H9 (cell line): ENCODE data around the gene STRIT1. TPM values are rescaled to one million over a fixed set of nuclear protein-coding genes. Genes with fewer than 3 reads are reported as not detected.

ENCODE experiments used
- DNase-seq: peaks from one replicate; pipeline ENCODE4 v3.0.0-alpha.2; 2017
- H2AFZ ChIP-seq: one replicate; pipeline ENCODE4 v1.6.1; 2013; ENCODE audit warnings: mild to moderate bottlenecking, low read length, control low read depth, moderate library complexity
- H2AK5ac ChIP-seq: 2 replicates; pipeline ENCODE4 v1.6.1; 2013; ENCODE audit warnings: low read length, control low read depth, mixed read lengths; ENCODE audit not compliant: insufficient read length
- H2BK120ac ChIP-seq: one replicate; pipeline ENCODE4 v1.6.1; 2013; ENCODE audit warnings: low read depth, mild to moderate bottlenecking, low read length, control low read depth, inconsistent platforms; ENCODE audit not compliant: poor library complexity, severe bottlenecking
- H2BK12ac ChIP-seq: 2 replicates; pipeline ENCODE4 v1.6.1; 2013; ENCODE audit warnings: low read length, control low read depth, mixed read lengths, low read depth; ENCODE audit not compliant: insufficient read length
- H2BK15ac ChIP-seq: 2 replicates; pipeline ENCODE4 v1.6.1; 2013; ENCODE audit warnings: low read depth, low read length, control low read depth
- H2BK20ac ChIP-seq: one replicate; pipeline ENCODE4 v1.6.1; 2013; ENCODE audit warnings: low read depth, mild to moderate bottlenecking, low read length, control low read depth, inconsistent platforms; ENCODE audit not compliant: poor library complexity, severe bottlenecking
- H2BK5ac ChIP-seq: 2 replicates; pipeline ENCODE4 v1.6.1; 2013; ENCODE audit warnings: low read length, control low read depth, mixed read lengths; ENCODE audit not compliant: insufficient read length
- H3K14ac ChIP-seq: 2 replicates; pipeline ENCODE4 v1.6.1; 2013; ENCODE audit warnings: low read length, control low read depth; ENCODE audit not compliant: insufficient read depth
- H3K18ac ChIP-seq: 2 replicates; pipeline ENCODE4 v1.6.1; 2013; ENCODE audit warnings: low read depth, mild to moderate bottlenecking, mixed read lengths, low read length, control low read depth; ENCODE audit not compliant: insufficient read length
- H3K23ac ChIP-seq: 2 replicates; pipeline ENCODE4 v1.6.1; 2013; ENCODE audit warnings: low read length, control low read depth, mixed read lengths, low read depth; ENCODE audit not compliant: insufficient read length
- H3K23me2 ChIP-seq: 2 replicates; pipeline ENCODE4 v1.6.1; 2013; ENCODE audit warnings: low read depth, mild to moderate bottlenecking, mixed read lengths, low read length, control low read depth; ENCODE audit not compliant: insufficient read length, poor library complexity, severe bottlenecking
- H3K27ac ChIP-seq: 2 replicates; pipeline ENCODE4 v1.5.1; 2013; ENCODE audit warnings: low read length, control low read depth, mixed read lengths, low read depth; ENCODE audit not compliant: insufficient read length
- H3K27me3 ChIP-seq: 2 replicates; pipeline ENCODE4 v1.6.1; 2013; ENCODE audit warnings: low read length, control low read depth, inconsistent platforms; ENCODE audit not compliant: insufficient read depth
- H3K4ac ChIP-seq: 2 replicates; pipeline ENCODE4 v1.6.1; 2013; ENCODE audit warnings: low read depth, mild to moderate bottlenecking, control low read depth, inconsistent platforms, low read length, moderate library complexity
- H3K4me1 ChIP-seq: 2 replicates; pipeline ENCODE4 v1.6.1; 2013; ENCODE audit warnings: low read length, control low read depth, inconsistent platforms; ENCODE audit not compliant: insufficient read depth
- H3K4me2 ChIP-seq: 2 replicates; pipeline ENCODE4 v1.6.1; 2013; ENCODE audit warnings: low read length, control low read depth, mixed read lengths; ENCODE audit not compliant: insufficient read length, insufficient read depth
- H3K56ac ChIP-seq: 2 replicates; pipeline ENCODE4 v1.6.1; 2013; ENCODE audit warnings: low read depth, mild to moderate bottlenecking, mixed read lengths, low read length, control low read depth; ENCODE audit not compliant: insufficient read length
- H3K79me1 ChIP-seq: 2 replicates; pipeline ENCODE4 v1.6.1; 2013; ENCODE audit warnings: low read depth, mild to moderate bottlenecking, moderate library complexity, low read length, control low read depth, inconsistent platforms; ENCODE audit not compliant: insufficient read depth, poor library complexity, severe bottlenecking
- H3K79me2 ChIP-seq: 2 replicates; pipeline ENCODE4 v1.6.1; 2013; ENCODE audit warnings: low read length, control low read depth, inconsistent platforms; ENCODE audit not compliant: insufficient read depth
- H3K9ac ChIP-seq: 2 replicates; pipeline ENCODE4 v1.6.1; 2013; ENCODE audit warnings: low read length, control low read depth, mixed read lengths; ENCODE audit not compliant: insufficient read length; ENCODE audit errors: extremely low read depth
- H3K9me3 ChIP-seq: one replicate; pipeline ENCODE4 v1.6.1; 2013; ENCODE audit warnings: low read depth, low read length, inconsistent platforms; ENCODE audit not compliant: control insufficient read depth
- H3T11ph ChIP-seq: one replicate; pipeline ENCODE4 v1.6.1; 2013; ENCODE audit warnings: mild to moderate bottlenecking, low read length, control low read depth, inconsistent platforms
- H4K20me1 ChIP-seq: one replicate; pipeline ENCODE4 v1.6.1; 2013; ENCODE audit not compliant: control insufficient read depth, insufficient read length, insufficient read depth
- H4K5ac ChIP-seq: 2 replicates; pipeline ENCODE4 v1.6.1; 2013; ENCODE audit warnings: low read depth, mild to moderate bottlenecking, mixed read lengths, low read length, control low read depth; ENCODE audit not compliant: insufficient read length
- H4K8ac ChIP-seq: replicated peaks from 2 replicates; pipeline ENCODE4 v1.6.1; 2013; ENCODE audit warnings: low read length, control low read depth, mixed read lengths, low read depth; ENCODE audit not compliant: insufficient read length
- H4K91ac ChIP-seq: 2 replicates; pipeline ENCODE4 v1.6.1; 2013; ENCODE audit warnings: low read depth, mild to moderate bottlenecking, moderate library complexity, mixed read lengths, low read length, control low read depth; ENCODE audit not compliant: insufficient read length
- H3K27ac Mint-ChIP-seq, 3 experiments: 2 replicates in 2 of 3; 3 replicates in 1 of 3; pipeline ENCODE4 v1.8.0; 2020 to 2021; ENCODE audit warnings: mixed read lengths in 3 of 3, mild to moderate bottlenecking in 1 of 3, moderate library complexity in 1 of 3
- H3K27me3 Mint-ChIP-seq: 2 replicates; pipeline ENCODE4 v1.8.0; 2021; ENCODE audit warnings: low read depth, mild to moderate bottlenecking, moderate library complexity, mixed read lengths
- H3K36me3 Mint-ChIP-seq, 3 experiments: 2 replicates in 2 of 3; 3 replicates in 1 of 3; pipeline ENCODE4 v1.8.0; 2020 to 2021; ENCODE audit warnings: low read depth in 3 of 3, mixed read lengths in 3 of 3; ENCODE audit not compliant: insufficient read depth in 1 of 3
- H3K4me1 Mint-ChIP-seq, 2 experiments: 2 replicates each; pipeline ENCODE4 v1.8.0; 2020; ENCODE audit warnings: mixed read lengths in 2 of 2
- H3K4me3 Mint-ChIP-seq, 2 experiments: 2 replicates in 1 of 2; 3 replicates in 1 of 2; pipeline ENCODE4 v1.8.0; 2020 to 2021; ENCODE audit warnings: mild to moderate bottlenecking in 2 of 2, mixed read lengths in 2 of 2, moderate library complexity in 1 of 2
- H3K9me3 Mint-ChIP-seq, 2 experiments: 2 replicates in 1 of 2; 3 replicates in 1 of 2; pipeline ENCODE4 v1.8.0; 2020; ENCODE audit warnings: mild to moderate bottlenecking in 2 of 2, mixed read lengths in 2 of 2, moderate library complexity in 1 of 2
- CTCF ChIP-seq: fragments of 200-600 bp; sonication (generic); conservative IDR thresholded peaks from 3 replicates; pipeline ENCODE4 v1.8.0; 2021; ENCODE audit warnings: antibody characterized with exemption, mild to moderate bottlenecking
- WGBS: extraction: QIAGEN DNeasy Blood & Tissue Kit; methylation state at CpG from one replicate; pipeline ENCODE4 v1.1.7; 2013; ENCODE audit warnings: missing lambda C conversion rate, low lambda C conversion rate, mixed read lengths; ENCODE audit not compliant: insufficient read length; ENCODE audit errors: extremely low coverage; 5-methylcytosine and 5-hydroxymethylcytosine counted together
- total RNA-seq: library from RNA; stranded (reverse); gene quantifications from 2 replicates; pipeline ENCODE4 v1.2.1, GENCODE V29; 2021

STRIT1 gene
- total RNA-seq, 1 experiment from 2014 or later: not detected

- no peak overlapping the region for H2BK15ac ChIP-seq
These were observed 27.9 kb upstream of the STRIT1 start for GRCh38 chr3:155321418-155321817.

More at GRCh38 chr3:155321418-155321817, 27.9 kb upstream of the STRIT1 start:
- Mint-ChIP-seq H3K36me3 (no peaks in the 10 kb centered on the region), H3K27me3 (no peaks in the 10 kb centered on the region), H3K4me3 (no peak overlapping the region), H3K27ac (no peak overlapping the region), H3K4me1 (peaks cover 2 to 7% of the 10 kb centered on the region in 2 experiments; a peak in 3 of 4 replicates), H3K9me3 (no peaks in the 10 kb centered on the region)
- Histone ChIP-seq H3K4ac (no peak overlapping the region), H3K18ac (no peak overlapping the region), H3K23ac (no peak overlapping the region), H3K4me2 (no peak overlapping the region), H2BK120ac (no peak overlapping the region), H3K56ac (no peak overlapping the region), H3K27me3 (no peaks in the 10 kb centered on the region), H2BK12ac (no peak overlapping the region), H4K5ac (no peak overlapping the region), H4K91ac (no peak overlapping the region), H3K14ac (no peak overlapping the region), H3K4me1 (no peaks in the 10 kb centered on the region), H2BK5ac (no peak overlapping the region), H3K27ac (no peak overlapping the region), H2BK20ac (no peak overlapping the region), H3K79me2 (no peaks in the 10 kb centered on the region), H3T11ph (no peak overlapping the region), H4K20me1 (no peaks in the 10 kb centered on the region), H3K23me2 (no peaks in the 10 kb centered on the region), H4K8ac (no peak overlapping the region), H3K9me3 (no peaks in the 10 kb centered on the region), H2AFZ (no peak overlapping the region), H2AK5ac (no peak overlapping the region), H3K9ac (no peak overlapping the region), H3K79me1 (no peaks in the 10 kb centered on the region)
- WGBS: no CpG with 5 or more reads among the region's 2 CpGs
- no peak for DNase-seq
- TF ChIP-seq CTCF: no peak
